ENCODE measurements around the gene NFU1.
"Not testable (repeated sequence)": the region's sequence is repeated elsewhere in the genome, so short reads cannot be mapped to it uniquely, and the experiment has no call there.

The NFU1 gene

DNA sequence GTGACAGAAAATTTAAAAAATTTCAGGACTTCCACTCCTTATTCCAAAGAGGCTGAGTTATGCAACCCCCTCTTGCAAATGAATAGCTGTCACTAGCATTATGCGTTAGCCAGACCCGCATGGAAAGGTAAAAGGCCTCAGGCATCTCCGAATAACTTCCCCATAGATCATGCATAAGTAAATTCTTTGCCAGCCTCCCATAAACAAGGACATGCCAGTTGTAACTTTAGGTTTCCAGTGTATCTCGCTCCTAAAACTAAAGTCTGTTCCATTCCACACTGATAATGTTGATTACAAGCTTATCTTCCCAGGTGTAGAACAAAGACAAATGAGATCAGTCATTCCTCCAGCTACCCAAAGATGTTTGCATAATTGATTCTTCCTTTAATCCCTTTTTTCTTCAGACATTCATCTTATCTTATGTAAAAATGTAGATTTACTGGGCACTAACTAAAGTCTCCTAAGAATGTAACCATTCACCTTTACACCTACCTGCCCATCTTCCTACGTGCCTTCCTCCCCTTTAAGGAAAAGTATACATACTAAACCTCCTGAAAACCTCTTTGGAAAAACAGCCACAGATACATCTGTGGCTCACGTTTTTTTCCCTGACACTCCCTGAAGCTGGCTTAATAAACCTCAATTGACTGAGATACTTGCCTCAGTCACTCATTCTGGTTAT is 13.6 kb upstream of the NFU1 start:
- no peak for DNase-seq (ENCODE audit: low read depth in 2 of 2)

DNA sequence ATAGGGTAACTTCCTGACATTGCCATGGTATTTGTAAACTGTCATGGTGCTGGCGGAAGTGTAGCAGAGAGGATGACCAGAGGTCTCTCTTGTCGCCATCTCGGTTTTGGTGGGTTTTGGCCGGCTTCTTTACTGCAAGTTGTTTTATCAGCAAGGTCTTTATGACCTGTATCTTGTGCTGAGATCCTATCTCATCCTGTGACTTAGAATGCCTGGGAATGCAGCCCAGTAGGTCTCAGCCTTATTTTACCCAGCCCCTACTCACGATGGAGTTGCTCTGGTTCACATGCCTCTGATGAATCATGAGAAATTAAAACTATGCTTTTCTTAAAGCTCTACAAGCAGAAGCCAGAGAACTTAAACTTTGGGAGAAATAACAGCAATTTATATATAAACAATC is 12.7 kb upstream of the NFU1 start:
- no peak for DNase-seq (ENCODE audit: low read depth in 2 of 2)

DNA sequence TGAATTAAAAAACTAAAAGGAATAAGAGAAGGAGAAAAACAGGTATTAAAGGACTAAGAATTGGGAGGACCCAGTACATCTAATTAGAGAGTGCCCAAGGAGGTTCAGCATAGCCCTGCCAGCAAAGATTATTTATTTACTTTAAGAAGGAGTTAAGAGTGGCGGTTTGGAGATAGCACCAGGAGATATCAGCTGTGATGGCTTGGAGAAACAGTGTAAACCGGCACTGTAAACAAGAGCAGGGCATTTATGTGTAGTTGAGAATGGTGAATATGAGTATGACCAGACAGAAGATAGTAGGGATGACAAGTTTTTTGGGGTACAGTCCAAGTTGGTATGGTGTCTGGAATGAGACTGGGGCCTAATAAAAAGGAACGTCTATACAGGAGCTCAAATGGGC is 6.4 kb upstream of the NFU1 start:
- not testable (repeated sequence) for DNase-seq (ENCODE audit: low read depth in 2 of 2)

DNA sequence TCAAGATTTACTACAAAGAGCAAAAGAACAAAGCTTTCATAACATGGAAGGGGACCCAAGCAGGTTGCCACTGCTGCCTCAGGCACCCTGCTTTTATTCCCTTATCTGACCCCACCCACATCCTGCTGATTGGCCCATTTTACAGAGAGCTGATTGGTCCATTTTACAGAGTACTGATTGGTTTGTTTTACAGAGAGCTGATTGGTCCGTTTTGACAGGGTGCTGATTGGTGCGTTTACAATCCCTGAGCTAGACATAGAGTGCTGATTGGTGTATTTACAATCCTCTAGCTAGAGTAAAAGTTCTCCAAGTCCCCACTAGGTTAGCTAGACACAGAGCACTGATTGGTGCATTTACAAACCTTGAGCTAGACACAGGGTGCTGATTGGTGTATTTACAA is 2.3 kb upstream of the NFU1 start:
- DNase-seq (ENCODE audit: low read depth in 2 of 2): not testable (repeated sequence)

DNA sequence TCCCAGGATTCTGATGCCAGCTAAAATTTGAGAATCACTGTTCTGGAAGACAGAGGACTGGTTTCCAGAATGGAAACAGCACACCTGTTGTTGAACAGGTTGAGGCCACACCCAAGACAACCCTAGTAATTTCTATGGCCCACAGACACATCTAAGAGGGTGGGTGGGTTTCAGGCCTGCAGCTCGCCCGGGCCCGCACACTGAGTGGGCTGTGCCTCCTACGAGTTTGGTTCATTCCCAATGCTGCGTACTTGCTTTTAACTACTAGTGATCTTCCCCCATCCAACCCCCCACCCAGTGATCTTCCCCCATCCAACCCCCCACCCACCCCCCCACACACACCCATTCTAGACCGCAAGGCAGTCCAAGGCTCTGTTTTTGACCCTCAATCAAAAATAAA is 1.3 kb upstream of the NFU1 start:
- DNase-seq (ENCODE audit: low read depth in 2 of 2): no peak

DNA sequence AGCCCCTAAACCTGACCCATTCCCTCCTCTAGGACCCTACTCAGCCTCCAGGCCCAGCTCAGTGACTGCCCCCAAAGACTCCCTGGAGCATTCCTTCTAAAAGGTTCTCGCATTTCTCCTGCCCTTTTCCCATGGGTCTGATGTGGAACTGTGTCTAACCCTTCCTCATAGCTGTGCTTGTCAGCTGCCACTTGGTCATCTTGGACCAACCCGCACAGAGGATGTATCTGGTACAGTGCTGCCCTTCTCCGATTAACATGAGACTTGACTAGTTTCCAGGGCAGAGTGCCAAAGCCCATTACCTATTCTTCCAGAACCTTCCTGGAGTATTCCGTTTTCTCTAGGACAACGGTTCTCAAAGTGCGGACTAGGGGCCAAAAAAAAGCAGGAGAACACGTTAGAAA is 518 bp upstream of the NFU1 start:
- no peak for DNase-seq (ENCODE audit: low read depth in 2 of 2)

DNA sequence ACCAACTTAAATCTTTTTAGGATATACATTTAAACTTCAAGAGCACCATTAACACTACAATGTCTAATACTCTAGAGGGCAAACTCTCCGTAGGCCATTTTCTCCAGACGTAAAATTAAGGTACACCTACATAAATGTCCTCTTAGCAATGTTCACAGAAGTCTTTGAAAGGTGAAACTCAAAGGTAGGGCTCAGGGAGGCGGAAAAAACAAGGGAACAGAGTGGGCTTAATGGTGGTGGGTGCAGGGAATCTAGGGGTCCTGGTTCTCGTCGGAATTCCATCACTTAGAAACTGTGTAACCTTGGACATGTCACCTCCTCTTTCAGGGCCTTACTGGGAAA is 668 bp downstream of the NFU1 start:
- DNase-seq (ENCODE audit: low read depth in 2 of 2): no peak

DNA sequence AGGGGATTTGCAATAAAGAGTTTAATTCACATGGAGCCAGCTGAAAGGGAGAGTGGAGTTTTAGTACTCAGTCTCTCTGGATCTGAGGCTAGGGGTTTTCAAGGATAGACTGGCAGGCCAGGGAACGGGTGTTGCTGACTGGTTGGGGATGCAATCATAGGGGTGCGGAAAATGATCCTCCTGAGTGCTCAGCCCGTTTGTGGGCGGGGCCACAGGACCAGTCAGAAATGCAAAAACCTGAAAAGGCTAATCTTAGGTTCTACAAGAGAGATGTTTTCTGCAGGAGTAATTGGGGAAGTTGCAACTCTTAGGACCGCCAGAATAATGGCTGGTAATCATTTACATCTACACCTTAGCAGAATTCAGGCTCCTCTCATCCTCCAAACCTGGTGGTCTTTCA is 2.5 kb downstream of the NFU1 start:
- no peak for DNase-seq (ENCODE audit: low read depth in 2 of 2)

DNA sequence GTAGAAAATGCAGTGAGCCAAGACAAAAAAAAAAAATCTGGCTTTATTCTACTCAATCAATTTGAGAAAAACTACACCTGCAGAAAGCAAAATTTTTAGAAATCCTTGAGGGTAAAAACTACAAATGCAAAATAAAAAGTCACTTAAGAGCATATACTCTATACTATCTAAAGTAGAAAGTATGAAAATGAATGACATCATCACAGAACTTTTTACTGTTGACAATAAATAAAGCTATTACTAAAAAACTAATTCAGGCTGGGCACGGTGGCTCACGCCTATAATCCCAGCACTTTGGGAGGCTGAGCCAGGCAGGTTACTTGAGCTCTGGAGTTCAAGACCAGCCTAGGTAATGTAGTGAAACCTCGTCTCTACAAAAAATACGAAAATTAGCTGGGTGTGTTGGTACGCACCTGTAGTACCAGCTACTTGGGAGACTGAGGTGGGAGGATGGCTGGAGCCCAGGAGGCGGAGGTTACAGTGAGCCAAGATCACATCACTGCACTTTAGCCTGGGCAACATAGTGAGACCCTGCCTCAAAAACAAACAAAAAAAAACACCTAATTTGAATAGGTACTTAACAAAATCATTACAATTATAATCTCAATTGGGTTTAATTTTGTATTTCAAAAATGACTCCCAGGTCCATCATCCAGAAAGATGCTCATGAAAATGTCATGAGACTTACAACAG is 7.6 kb downstream of the NFU1 start:
- no peak for DNase-seq (ENCODE audit: low read depth in 2 of 2)

DNA sequence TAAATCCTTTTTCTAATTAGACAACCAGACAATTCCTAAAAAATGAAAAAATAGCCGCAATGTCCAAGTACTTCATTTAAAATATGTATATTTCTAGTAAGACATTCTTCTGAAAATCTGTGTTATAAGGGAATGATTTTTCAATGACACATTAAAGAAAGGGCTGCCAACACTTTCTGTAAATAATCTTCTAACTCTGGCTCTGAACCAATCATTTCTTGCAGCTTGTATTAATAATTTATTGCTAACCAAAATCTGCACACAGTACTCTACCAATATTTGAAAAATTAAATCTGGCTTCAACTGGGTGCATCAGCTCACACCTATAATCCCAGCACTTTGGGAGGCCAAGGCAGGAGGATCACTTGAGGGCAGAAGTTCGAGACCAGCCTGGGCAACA is 8.3 kb downstream of the NFU1 start:
- DNase-seq (ENCODE audit: low read depth in 2 of 2): no peak

DNA sequence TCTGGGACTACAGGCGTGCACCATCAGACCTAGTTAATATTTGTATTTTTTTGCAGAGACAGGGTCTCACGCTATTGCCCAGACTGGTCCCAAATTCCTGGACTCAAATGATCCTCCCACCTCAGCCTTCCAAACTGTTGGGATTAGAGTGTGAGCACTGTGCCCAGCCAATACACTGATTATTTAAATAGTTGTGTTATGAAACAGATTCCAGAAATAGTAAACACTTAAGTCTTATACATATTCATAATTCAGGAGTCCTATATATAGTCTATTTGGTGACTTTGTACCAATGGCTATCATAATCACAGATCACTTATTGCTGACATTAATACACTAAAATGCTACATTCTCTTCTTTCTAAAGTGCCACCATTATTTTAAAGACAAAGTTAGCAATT is 12.8 kb downstream of the NFU1 start:
- no peak for DNase-seq (ENCODE audit: low read depth in 2 of 2)

DNA sequence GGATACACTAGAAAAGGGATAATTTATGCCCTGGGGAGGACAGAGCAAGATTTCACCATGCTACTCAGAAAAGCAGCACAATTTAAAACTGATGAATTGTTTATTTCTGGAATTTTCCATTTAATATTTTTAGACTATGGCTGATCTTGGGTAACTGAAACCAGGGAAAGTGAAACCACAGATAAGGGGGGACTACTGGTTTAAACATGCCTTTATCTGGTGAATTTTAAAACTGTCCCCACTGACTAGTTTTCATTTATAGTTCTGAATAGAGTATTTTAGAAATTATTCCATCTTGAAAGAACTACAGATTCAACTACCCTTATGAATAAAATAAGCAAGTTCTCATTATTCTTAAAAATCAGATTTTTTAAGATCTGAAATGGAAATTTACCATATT is 15.0 kb downstream of the NFU1 start:
- DNase-seq (ENCODE audit: low read depth in 2 of 2): no peak

DNA sequence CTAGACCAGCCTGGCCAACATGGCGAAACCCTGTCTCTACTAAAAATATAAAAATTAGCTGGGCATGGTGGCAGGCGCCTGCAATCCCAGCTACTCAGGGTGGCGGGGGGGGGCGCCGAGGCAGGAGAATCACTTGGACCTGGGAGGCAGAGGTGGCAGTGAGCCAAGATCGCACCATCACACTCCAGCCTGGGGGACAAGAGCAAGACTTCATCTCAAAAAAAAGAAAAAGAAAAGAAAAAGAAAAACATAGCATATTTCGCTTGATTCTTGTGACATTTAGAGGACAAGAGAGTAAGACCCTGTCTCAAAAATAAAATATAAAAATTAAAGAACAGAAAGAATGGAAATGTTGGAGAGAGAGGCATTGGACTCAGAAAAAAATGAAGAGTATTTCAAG is 18.1 kb downstream of the NFU1 start:
- DNase-seq (ENCODE audit: low read depth in 2 of 2): not testable (repeated sequence)

DNA sequence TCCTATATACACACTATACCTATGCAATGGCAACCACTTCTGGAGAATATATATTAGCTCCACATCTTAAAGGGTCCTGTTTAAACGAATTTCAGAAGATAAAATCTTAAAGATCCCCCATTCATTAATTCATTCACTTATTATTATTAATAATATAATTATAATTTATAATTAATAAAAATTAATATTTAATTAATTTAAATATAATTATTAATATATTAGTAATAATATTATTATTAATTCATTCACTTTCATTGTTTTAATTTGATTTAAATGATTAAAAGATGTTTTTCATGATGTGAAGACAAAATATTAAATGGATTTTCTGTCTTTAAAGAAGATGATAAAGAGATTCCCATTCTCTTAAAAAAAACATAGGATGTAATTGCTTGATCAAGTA is 21.1 kb downstream of the NFU1 start:
- DNase-seq (ENCODE audit: low read depth in 2 of 2): no peak

DNA sequence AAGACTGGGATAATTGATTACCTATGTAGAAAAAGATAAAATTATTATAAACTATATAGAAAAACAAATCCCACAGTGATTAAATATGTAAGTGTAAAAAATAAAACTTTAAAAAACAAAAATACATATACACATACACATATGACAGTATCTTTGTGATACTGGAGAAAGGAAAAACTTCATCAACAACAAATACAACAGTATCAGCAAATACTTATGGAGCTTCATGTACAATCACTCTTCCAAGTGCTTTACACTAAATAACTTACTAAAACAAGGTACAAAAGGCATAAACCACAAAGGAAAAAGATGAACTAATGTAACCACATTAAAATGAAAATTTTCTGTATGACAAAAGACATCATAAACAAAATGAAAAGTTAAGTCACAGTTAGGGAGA is 26.1 kb downstream of the NFU1 start:
- DNase-seq (ENCODE audit: low read depth in 2 of 2): no peak

DNA sequence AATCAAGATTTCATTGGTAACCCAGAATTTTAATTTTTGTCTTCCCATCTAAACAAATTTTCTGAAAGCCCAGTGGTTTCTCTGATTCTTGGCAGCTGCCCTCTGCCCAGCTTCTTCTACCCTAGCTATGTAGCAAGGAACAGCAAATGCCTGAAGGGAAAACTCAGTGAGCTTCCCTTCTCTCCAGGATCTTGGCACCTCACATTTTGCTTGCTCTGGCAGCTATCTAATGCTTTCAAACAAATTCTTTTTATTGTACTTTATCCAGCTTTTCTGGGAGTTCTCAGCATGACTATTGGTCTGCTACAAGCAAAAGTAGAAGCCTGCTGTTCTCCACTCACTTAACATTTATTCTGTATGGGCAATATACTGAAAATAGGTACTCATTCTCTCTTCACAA is 31.9 kb downstream of the NFU1 start:
- DNase-seq (ENCODE audit: low read depth in 2 of 2): no peak

DNA sequence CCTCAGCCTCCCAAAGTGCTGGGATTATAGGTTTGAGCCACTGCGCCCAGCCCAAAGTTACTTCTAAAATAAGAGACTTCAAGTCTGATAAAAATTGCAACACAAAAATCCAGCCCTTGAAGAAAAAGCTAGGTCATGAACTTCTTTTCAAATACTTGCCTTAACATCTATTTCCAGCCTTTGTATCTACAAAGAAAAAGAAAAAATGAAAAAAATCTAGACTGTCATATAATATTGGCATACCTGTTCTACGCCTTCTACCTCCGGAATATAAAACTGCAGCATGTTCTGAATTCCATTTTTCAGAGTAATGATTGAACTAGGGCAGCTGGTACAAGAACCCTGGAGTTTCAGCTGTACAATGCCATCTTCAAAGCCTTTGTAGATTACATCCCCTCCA is 37.1 kb downstream of the NFU1 start:
- DNase-seq (ENCODE audit: low read depth in 2 of 2): no peak

DNA sequence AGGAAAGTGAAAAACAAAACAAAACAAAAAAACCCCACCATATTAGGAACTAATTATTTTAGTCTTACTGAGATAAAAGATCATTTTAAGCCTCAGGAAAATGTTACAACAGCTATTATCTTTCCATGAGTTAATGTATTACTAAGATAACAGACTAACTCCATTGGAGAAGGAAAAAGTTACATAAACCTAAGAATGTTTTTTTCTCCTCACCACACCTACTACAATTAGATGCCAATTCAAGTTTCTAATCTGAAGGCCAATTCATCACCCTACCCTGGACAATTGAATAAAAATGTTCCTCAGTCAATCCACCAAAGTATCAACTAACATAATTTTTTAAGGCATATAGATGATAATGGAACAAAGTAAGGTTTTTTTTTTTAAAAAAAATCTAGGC is 40.0 kb downstream of the NFU1 start:
- DNase-seq (ENCODE audit: low read depth in 2 of 2): no peak

DNA sequence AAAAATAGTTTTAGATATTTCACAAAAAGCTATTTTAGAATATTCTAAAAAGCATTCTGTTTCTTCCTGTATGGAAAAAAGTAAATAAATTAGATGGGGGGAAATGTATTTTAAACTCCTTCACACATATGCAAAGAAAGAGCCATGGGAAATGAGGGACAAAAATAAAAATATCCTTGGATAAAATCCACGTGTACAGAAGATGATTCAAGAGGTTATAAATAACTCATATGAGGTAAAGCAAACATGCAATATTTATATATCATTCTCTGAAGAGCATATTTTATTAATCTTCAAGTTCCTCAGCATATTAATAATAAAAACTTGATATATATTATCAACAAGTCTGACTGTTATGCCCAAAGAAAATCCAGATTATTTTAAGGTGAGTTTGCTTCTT is 41.4 kb downstream of the NFU1 start:
- no peak for DNase-seq (ENCODE audit: low read depth in 2 of 2)

DNA sequence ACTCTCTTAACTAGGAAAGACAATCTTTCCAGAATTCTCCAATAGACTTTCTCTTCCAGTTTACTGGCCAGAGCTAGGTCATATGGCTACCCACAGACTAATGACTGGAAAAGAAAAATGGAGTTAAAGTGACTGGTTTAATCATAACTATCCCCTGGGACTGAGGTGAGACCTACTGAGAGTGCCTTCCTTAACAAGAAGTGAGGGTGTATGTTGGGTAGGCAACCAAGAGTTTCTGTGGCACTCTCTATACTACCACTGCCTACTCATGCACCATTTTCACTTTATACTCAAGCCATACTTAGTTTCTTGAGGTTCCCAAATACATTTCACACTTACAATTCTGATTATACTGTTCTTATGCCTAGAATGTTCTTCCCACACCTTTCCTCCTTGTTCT is 43.3 kb downstream of the NFU1 start:
- no peak for DNase-seq (ENCODE audit: low read depth in 2 of 2)

DNA sequence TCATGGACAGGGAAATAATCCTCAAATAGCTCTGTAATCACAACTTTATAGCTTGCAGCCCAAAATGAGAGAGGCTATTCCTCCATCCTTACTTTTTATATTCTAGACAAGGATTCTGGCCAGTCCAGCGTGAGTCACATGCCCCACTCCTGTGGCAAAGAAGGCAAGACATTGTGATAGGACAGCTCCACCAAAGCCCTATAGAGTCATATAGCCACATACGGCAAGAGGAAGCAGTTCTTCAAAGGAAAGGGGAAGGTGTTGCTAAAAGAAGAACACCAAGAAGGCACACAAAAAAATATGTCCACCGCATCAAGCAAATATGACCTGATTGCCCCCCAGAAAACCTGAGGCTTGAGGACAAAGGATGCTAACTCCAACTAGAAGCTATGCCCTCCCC is 46.8 kb downstream of the NFU1 start:
- DNase-seq (ENCODE audit: low read depth in 2 of 2): no peak

DNA sequence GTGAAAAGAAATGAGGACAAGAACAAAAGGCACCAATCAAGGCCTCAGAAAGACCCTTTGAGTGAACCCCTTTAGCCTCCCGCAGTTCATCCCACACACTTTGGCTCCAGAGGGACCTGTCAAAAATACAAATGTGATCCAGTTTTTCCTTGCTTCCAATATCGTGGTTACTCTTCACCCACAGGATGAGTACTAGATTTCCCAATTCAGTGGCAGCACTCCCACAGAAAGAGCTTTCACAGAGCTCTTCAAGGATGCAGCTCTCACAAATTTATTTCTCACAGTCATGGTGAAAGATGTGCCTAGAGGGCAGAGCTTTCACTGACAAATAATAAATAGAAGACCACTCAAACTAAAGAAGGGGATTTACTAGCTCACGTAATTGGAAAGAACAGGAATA is 47.2 kb downstream of the NFU1 start:
- no peak for DNase-seq (ENCODE audit: low read depth in 2 of 2)

DNA sequence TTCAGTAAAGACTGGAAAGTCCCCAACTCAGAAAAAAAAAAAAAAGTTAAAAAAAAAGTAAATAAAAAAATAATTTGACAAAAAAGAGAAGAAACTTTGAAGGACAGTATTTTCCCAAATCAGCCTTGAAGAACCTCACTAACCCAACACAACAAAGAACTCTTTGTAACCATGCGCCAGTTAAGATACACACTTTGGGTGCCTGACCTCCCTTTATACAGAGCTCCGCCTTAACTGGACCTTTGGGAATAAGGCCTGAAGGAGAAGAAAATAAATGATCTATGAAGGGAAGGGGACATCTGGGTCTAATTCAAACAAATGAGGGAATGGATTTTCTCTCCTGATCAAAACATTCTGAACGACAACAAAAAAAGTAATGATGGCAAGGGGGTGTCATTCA is 48.0 kb downstream of the NFU1 start:
- no peak for DNase-seq (ENCODE audit: low read depth in 2 of 2)

Measured in stimulated activated CD8-positive, alpha-beta memory T cell treated with anti-CD3 and anti-CD28 coated beads, Interleukin-15, amount 100 ng/mL, for 48 hours (primary cell).